DMS79 treated with DMSO at 0.1 percent for 48 hours (cell line): Measurements from ENCODE around the gene TMEM250.
"Not testable (repeated sequence)": the region's sequence is repeated elsewhere in the genome, so short reads cannot be mapped to it uniquely, and the experiment has no call there.

Experiments
- DNase-seq: peaks from one replicate; lab custom pipeline; 2025; lab: John Stamatoyannopoulos, UW

The TMEM250 gene

GRCh38 chr9:136111190-136111589 lies 7.5 kb downstream of the TMEM250 start:
- DNase-seq = no peak

- peak; percentile 79 for DNase-seq
Observed at GRCh38 chr9:136110082-136111061, 8.3 kb downstream of the TMEM250 start.

GRCh38 chr9:136109351-136110081 lies 9.2 kb downstream of the TMEM250 start:
- peak; percentile 98 for DNase-seq

- DNase-seq = no peak
Observed at GRCh38 chr9:136108648-136109266, 9.9 kb downstream of the TMEM250 start.

GRCh38 chr9:136107953-136108647 lies 10.6 kb downstream of the TMEM250 start:
- DNase-seq = peak; percentile 92

GRCh38 chr9:136107155-136107952 lies 11.3 kb downstream of the TMEM250 start:
- peak; percentile 93 for DNase-seq

GRCh38 chr9:136105398-136106135 lies 13.1 kb downstream of the TMEM250 start:
- peak; percentile 37 for DNase-seq

- no peak for DNase-seq
Observed at GRCh38 chr9:136104916-136105315, 13.8 kb downstream of the TMEM250 start.

- DNase-seq = peak; percentile 96
Observed at GRCh38 chr9:136104488-136104800, 14.2 kb downstream of the TMEM250 start.

GRCh38 chr9:136103651-136104487 lies 14.8 kb downstream of the TMEM250 start:
- DNase-seq = no peak

GRCh38 chr9:136101615-136102074 lies 17.0 kb downstream of the TMEM250 start:
- not testable (repeated sequence) for DNase-seq

- DNase-seq = peak; percentile 52
Observed at GRCh38 chr9:136100700-136101614, 17.7 kb downstream of the TMEM250 start.

- DNase-seq = no peak
Observed at GRCh38 chr9:136099542-136099941, 19.1 kb downstream of the TMEM250 start.

GRCh38 chr9:136098844-136099243 lies 19.8 kb downstream of the TMEM250 start:
- no peak for DNase-seq

- no peak for DNase-seq
Observed at GRCh38 chr9:136098210-136098609, 20.5 kb downstream of the TMEM250 start.

- no peak for DNase-seq
Observed at GRCh38 chr9:136096505-136097001, 22.1 kb downstream of the TMEM250 start.

GRCh38 chr9:136095070-136096058 lies 23.3 kb downstream of the TMEM250 start, which contains the start of gene NACC2:
Gene NACC2, minus strand, starts transcription at chr9:136095289. Its CDS starts 44,768 bp downstream, at chr9:136050521.
- peak; percentile 19 for DNase-seq
